Forelimb muscle (tissue), 1 donor: ENCODE measurements around the gene MAGEC3. TPM values are rescaled to one million over a fixed set of nuclear protein-coding genes. Genes with fewer than 3 reads are reported as not detected.
"Not testable (repeated sequence)": the region's sequence is repeated elsewhere in the genome, so short reads cannot be mapped to it uniquely, and the experiment has no call there.

Source experiments
- DNase-seq: peaks from one replicate; pipeline ENCODE4 v3.0.0-alpha.2; 2013; ENCODE audit warnings: low read depth
- polyA plus RNA-seq: library from polyadenylated mRNA; unstranded; fragments of 120-200 nt; gene quantifications from one replicate; pipeline ENCODE4 v1.2.1, GENCODE V29; 2013; ENCODE audit not compliant: insufficient read length

Gene MAGEC3
- polyA plus RNA-seq: 0.53 TPM

- DNase-seq: no peak
Observed at GRCh38 chrX:141838016-141838415, at the start of gene MAGEC3. Gene MAGEC3, plus strand, starts transcription at chrX:141838316. Its CDS starts 0 bp downstream, at chrX:141838316.

GRCh38 chrX:141791856-141792255, 46.3 kb upstream of the MAGEC3 start:
- DNase-seq: no peak

GRCh38 chrX:141811438-141811837, 26.7 kb upstream of the MAGEC3 start:
- DNase-seq: no peak

GRCh38 chrX:141814213-141814857, 23.8 kb upstream of the MAGEC3 start:
- DNase-seq: no peak

- no peak for DNase-seq
Observed at GRCh38 chrX:141815904-141816303, 22.2 kb upstream of the MAGEC3 start.

- DNase-seq: no peak
Observed at GRCh38 chrX:141832247-141832646, 5.9 kb upstream of the MAGEC3 start.

GRCh38 chrX:141839856-141840255, 1.7 kb downstream of the MAGEC3 start:
- DNase-seq: no peak

GRCh38 chrX:141857479-141857878, 19.4 kb downstream of the MAGEC3 start:
- DNase-seq: no peak

- no peak for DNase-seq
Observed at GRCh38 chrX:141879616-141880015, 41.5 kb downstream of the MAGEC3 start.

GRCh38 chrX:141888811-141889210, 50.7 kb downstream of the MAGEC3 start:
- DNase-seq: not testable (repeated sequence)

- no peak for DNase-seq
Observed at GRCh38 chrX:141894733-141895132, 56.6 kb downstream of the MAGEC3 start.

GRCh38 chrX:141897690-141898089, 59.6 kb downstream of the MAGEC3 start:
- DNase-seq: no peak

GRCh38 chrX:141902366-141902765, 64.2 kb downstream of the MAGEC3 start:
- no peak for DNase-seq

- DNase-seq: no peak
Observed at GRCh38 chrX:141903400-141904155, 65.5 kb downstream of the MAGEC3 start, which contains the start of gene MAGEC1. Gene MAGEC1, plus strand, starts transcription at chrX:141903894. Its CDS starts 1,179 bp downstream, at chrX:141905073.

GRCh38 chrX:141904262-141904661, 66.1 kb downstream of the MAGEC3 start:
- no peak for DNase-seq

GRCh38 chrX:141917801-141918200, 79.7 kb downstream of the MAGEC3 start:
- DNase-seq: no peak

- no peak for DNase-seq
Observed at GRCh38 chrX:141924293-141924692, 86.2 kb downstream of the MAGEC3 start.

GRCh38 chrX:141928432-141928831, 90.3 kb downstream of the MAGEC3 start:
- no peak for DNase-seq

GRCh38 chrX:141934059-141934641, 96.0 kb downstream of the MAGEC3 start:
- no peak for DNase-seq

GRCh38 chrX:141935645-141936044, 97.5 kb downstream of the MAGEC3 start:
- DNase-seq: no peak

- no peak for DNase-seq
Observed at GRCh38 chrX:141936080-141936479, 98.0 kb downstream of the MAGEC3 start.

- no peak for DNase-seq
Observed at GRCh38 chrX:141941234-141941633, 103.1 kb downstream of the MAGEC3 start.

- no peak for DNase-seq
Observed at GRCh38 chrX:141945426-141945825, 107.3 kb downstream of the MAGEC3 start.
